HG03558 (cell line): ENCODE measurements around the gene ANXA7.

Experiments used
- ATAC-seq: cut with Tn5 transposase; IDR thresholded peaks from one replicate; pipeline ENCODE4 v1.9.1; 2021; ENCODE audit warnings: moderate number of reproducible peaks; ENCODE audit not compliant: unreplicated experiment; ENCODE audit errors: extremely low read depth

Gene ANXA7

DNA sequence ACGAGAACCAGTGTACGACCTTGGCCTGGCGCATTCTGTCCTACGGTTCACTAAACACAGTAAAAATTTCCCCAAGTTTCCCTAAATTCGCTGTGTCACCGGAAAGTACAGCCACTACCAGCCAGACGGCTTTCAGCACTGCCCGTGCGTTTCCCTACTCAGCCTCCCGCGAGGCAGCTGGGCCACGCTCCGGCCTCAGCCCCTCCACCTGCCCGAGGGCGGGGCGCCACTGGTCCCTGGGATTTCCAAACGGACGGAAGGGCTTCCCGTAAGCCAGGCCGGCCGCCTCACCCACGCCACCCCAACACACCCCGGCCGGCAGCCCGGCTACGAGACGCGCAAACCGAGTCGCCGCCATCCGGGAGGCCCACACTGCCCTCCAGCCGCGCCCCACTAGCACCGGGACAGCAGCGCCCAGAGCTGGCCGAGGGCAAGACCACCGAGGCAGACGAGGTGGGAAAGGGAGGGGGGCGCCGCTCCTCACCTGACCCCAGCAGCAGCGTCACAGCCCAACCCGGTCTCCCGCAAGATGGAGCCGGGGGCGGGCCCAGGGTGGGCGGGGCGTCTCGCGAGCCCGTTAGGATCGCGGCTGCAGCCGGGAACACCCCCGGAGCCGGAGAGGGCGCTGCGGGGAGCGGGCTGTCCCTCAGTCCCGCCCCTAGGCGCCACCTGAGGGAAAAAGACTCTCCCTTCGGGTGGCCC is at the start of gene ANXA7:
Gene ANXA7, minus strand, starts transcription at position 531 of the 702 bp plus-strand sequence. CDS start 13,202 bp downstream, outside the sequence.
- peak; percentile 60 for ATAC-seq

DNA sequence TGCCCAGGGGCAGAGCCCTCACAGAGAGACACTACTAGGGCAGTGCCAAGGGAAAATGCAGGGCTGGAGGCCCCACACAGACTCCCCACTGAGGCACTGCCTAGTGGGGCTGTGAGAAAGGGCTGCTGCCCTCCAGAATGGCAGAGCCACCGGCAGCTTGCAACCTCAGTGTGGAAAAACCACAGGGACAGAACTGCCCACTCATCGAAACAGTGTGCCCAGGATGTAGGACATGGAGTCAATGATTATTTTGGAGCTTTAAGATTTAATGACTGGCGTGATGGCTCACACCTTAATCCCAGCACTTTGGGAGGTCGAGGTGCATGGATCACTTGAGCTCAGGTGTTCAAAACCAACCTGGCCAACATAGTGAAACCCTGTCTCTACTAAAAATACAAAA is 47.0 kb upstream of the ANXA7 start:
- ATAC-seq, result no peak

DNA sequence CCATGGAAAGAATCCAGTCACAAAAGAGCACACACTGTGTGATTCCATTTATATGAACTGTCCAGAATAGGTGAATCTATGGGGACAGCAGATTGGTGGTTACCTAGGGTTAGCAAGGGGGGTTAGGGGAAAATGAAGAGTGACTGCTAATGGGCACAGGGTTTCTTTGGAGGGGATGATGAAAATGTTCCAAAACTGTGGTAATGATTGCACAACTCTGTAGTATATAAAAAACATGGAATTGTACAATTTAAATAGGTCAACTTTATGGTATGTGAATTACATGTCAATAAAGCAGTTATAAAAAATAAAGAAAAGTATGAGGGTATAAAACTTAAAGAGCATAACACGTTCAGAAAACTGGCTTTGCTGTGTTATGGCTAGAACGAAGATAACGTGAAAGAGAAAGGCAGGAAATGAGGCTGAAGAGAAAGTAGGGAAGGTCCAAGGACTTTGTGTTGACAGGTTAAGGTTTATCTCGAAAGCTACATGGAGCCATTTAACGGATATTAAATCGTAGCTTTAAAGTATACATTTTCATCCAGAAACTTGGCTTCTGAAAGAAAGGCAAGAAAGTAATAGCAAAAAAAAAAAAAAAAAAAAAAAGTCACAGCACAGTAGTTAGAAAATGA is 45.9 kb upstream of the ANXA7 start:
- no peak for ATAC-seq

DNA sequence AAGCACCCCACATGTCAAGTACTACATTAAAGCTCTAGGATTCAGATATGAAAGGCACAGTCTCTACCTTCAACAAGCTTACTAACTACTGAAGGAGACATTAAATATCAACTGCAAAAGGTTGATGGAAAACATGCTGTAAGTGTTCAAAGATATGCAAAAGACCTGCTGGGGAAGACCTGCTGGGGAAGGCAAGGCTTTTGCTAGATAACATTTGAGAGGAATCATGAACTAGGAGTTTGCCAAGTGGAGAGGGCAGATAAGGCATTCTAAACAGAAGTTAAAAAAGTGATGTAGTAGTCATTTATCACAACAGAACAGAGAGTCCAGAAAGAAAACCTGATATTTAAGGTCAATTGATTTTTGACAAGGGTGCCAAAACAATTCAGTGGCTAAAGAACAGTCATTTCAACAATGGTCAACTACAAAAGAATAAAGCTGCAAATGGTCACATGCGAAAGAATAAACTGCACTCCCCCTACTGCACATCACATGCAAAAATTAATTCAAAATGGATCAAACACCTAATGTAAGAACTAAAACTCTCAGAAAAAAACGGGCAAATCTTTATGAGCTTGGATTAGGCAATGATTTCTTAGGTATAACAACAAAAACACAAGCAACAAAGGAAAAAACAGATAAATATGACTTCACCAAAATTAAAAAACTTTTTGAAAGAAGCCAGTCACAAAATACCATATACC is 42.5 kb upstream of the ANXA7 start:
- no peak for ATAC-seq

DNA sequence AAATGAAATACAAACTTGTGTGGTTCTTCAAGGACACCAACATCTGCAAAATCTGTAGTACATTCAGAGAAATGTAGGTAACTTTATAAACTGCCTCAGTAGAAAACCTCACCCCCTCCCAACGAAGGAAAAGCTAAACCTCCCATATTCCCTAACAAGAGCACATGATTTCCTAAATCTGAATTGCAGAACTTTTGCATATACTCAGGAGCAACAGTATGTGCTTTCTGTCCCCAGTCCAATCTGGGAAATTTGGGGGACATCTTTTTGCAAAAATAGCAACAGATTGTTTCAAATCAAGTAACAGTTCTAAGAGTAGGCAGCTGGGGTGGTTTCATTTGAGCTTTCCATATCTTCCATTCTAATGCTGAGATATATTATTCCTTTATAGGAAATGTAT is 35.3 kb upstream of the ANXA7 start:
- ATAC-seq, result no peak

DNA sequence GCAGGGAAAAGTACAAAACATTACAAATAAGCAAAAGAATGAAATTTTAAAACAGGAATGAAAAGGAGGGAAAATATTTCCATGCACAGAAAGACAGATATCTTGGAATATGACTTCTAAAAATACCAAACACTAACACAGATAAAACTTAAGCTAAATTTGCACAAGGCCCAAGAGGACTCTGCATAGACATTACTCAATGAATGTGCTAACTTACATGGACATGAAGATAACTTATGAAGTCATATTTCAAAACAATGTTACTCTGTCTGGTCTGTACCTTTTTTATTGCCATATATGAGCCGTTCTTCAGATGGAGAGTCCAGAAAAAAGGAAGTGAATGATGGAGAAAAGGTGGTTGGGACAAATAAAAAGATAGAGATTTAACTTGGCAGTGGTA is 34.5 kb upstream of the ANXA7 start:
- ATAC-seq, result no peak

GRCh38 chr10:73446926-73447325 is 33.1 kb upstream of the ANXA7 start:
- no peak for ATAC-seq

- no peak for ATAC-seq
Measured at GRCh38 chr10:73444457-73444856, 30.6 kb upstream of the ANXA7 start.

GRCh38 chr10:73439605-73440312 is 25.9 kb upstream of the ANXA7 start:
- no peak for ATAC-seq

DNA sequence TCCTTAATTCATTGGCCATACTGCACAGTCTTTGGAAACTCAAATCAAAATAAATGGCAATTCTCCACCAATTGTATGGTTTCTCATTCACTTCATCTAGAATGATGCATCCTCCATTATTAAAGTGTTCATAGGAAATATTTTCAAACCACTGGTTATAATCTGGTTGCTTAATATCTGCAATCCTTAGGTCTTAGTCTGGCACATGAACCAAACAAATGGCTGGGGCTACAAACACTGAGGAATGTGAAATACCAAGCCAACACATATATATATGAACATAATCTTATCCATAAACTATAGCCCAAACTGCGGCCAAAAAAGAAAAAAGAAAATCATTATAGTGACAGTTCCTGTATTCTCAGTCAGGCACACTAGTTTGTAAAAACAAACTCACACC is 25.2 kb upstream of the ANXA7 start:
- ATAC-seq, result no peak

DNA sequence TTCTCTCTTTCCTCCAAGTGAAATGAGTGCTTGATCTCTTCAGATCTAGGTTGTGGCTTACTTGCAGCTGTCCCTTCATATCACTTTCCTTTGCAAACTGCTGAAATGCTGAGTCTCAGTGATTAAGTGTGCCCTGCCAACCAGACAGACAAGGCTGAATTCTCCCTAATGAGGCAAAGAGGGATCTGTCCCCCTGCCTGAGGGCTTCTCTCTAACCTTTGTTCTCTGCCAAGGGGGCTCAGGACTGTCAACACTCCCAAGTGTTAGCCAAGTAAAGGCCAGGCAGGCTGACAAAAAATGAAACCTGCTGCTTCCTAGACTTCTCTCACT is 19.6 kb upstream of the ANXA7 start, which contains the start of gene MSS51:
Gene MSS51, minus strand, starts transcription at position 24 of the 330 bp plus-strand sequence. CDS start 5,277 bp downstream, outside the sequence.
- no peak for ATAC-seq

DNA sequence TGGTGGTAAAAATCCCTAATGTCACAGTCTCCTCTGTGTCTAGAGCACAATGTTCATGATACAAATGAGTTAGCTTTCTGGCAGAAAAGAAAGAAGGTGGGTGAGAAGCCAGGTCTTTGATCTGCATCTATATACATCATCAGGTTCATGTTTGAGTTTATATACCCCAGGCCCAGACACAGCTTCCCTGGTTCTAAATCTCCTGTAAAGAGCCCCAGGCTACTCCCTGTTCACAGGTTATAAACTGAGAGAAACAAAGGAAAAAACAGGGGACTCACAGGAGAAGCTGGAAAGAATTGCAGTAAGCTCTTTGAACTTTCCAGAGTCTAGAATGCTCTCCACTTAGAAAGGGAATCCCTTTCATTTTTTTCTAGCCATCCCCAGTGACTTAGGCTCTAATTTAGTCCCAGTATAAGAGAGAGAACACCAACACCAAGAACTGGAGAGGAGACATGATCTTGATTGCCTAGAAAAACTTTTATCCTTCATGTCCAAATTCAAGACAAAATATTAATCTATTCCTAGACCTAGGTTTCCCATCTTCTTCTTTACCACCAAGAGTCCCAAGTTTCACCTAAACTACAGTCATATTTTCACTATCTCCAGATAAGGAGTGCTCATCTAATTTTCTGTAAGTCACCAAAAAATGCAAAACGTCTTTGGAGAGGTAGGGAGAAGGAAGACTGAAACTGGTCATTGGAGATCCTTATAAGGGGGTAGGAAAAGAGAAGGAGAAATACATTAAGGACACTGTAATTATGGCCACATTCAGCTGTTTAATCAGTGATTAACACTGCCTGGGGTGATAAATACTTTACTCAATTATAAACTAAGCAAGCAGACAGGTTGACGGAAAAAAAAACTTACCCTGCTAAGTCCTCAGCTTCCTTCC is 19.0 kb upstream of the ANXA7 start:
- ATAC-seq, result no peak

GRCh38 chr10:73426318-73426717 is 12.5 kb upstream of the ANXA7 start:
- ATAC-seq, result no peak

DNA sequence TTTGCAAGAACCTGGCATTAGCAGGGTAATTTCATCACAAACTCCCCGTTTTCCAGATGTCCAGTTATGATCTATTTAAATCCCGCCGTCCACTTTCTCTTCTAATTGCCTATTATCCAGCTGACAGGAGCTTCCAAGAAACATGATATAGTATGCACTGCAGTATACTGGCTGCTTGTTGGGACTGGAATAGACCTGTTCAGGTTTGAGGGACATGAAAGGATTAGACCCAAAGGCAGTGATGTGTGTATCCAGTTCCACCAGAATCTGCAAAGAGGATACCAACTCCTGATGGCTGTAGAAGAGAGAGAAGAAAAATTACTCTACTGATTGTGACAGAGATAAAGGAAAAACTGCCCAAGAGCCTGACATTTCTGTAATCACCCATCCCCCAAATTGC is 10.6 kb upstream of the ANXA7 start:
- no peak for ATAC-seq

DNA sequence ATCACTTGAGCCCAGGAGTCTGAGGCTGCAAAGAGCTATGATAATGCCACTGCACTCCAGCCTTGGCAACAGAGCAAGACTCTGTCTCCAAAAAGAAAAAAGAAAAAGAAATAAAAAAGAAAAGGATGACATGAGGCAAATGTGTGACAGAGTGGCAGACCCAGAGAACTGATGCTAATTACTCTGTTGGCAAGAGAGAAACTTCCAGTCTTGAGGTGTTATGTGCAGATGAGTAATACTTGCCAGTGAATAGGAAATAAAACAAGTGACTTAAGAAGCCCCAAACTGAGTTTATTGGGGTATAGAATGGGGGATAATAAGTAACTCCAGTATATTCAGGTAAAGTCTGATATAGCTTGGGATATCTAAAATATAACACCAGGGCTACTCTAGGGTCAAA is 9.5 kb upstream of the ANXA7 start:
- ATAC-seq, result no peak

- no peak for ATAC-seq
Measured at GRCh38 chr10:73416571-73416970, 2.7 kb upstream of the ANXA7 start.

DNA sequence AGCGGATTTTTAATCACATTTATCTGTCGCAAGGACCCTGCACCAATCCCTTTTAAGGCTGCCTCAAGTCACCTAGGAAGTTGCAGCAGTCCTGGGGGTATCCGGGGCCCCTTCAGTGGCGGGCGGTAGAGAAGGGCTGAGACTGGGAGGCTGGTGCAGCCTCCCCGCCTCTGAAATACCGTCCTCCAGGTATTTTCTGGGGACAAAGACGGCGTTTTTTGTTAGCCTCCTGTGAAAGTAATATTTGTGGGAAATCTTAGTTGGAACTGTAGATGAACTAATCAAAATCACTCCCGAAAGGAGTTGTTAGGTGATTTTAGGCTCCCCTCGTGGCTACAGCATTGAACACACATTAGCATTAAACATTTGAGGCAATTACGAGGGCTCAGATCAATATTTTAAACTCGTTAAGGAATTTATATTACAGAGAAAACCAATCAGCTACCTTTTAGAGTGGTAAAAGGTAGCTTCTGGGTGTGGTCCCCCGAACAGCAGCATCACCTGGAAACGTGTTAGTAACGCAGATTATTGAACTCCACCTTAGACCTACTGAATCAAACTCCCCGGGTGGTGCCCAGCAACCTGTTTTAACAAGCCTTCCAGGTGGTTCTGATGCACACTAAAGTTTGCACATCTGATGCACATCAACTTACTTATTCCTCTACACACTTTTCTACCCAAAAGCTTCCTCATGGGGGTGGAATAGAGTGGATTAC is 530 bp upstream of the ANXA7 start:
- ATAC-seq, result no peak

DNA sequence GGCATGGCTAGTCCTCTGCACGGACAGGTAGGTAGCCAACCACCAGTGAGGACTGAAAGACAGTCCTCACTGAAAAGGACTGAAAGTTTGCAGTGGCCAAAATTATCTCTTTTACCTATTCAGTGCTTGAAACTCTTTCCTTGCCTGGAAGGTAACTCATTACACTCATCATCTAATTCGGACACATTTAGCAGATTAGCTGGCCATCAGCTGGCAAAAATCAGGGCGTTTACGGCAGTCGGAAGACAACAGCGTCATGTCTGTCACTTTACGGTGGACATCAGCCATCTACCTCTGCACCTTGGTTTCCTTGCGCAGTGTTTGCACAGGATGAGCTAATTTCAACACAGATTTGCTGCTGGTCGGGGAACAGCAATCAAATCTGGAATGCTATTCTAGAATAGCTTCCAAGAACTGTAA is 740 bp downstream of the ANXA7 start:
- peak; percentile 1 for ATAC-seq

GRCh38 chr10:73410897-73411296 is 3.0 kb downstream of the ANXA7 start:
- ATAC-seq, result no peak
